K562 (cell line): ENCODE results near the gene CBLL1. TPM values are rescaled to one million over a fixed set of nuclear protein-coding genes. Genes with fewer than 3 reads are reported as not detected.

Source experiments
- ATAC-seq: fragments of 200-7000 bp; cut with Tn5 transposase; 3 replicates; pipeline ENCODE4 v1.9.1; 2020; ENCODE audit warnings: moderate library complexity
- BruUV-seq: library from RNA; stranded (reverse); fragments of 400-500 nt; replicated peaks from 2 replicates; lab custom pipeline; 2021; lab: Mats Ljungman, UMichigan
- CTCF ChIA-PET: fragments of 300-600 bp; formaldehyde crosslinking; extraction: SDS; loops from one replicate; lab custom pipeline; 2021; ENCODE audit warnings: low intra/inter-chr PET ratio; lab: Yijun Ruan, JAX
- POLR2A ChIA-PET: fragments of 300-600, 350-650 bp; sonication (Branson Sonifier 250); formaldehyde crosslinking; extraction: SDS; loops from one replicate; lab custom pipeline; 2021; ENCODE audit warnings: antibody characterized with exemption, inconsistent platforms; lab: Yijun Ruan, JAX
- DNase-seq, 4 experiments: peaks; one replicate each; pipeline versions ENCODE4 v3.0.0 to v3.0.0-alpha.2; 2011 to 2018; ENCODE audit warnings: low spot score in 3 of 4, mixed read lengths in 3 of 4; ENCODE audit errors: extremely low read depth in 1 of 4
- FAIRE-seq: peaks from 2 replicates; lab custom pipeline; 2011; peaks lifted over from hg19 to GRCh38; lab: Jason Lieb, UNC
- H2AFZ ChIP-seq: 2 replicates; pipeline ENCODE4 v1.6.0; 2011; ENCODE audit warnings: low read depth, low read length, control low read depth, inconsistent platforms
- H3K27ac ChIP-seq: fragments of 200-600 bp; 3 replicates; pipeline ENCODE4 v1.8.0; 2011; ENCODE audit warnings: low read depth, mild to moderate bottlenecking, control low read depth, inconsistent platforms, low read length, moderate library complexity, mixed read lengths; ENCODE audit errors: extremely low read depth
- H3K27me3 ChIP-seq, 2 experiments: fragments of 300-600 bp in 1 of 2; 2 replicates in 1 of 2; 3 replicates in 1 of 2; pipeline versions ENCODE4 v1.6.0 to v1.8.0; 2011; ENCODE audit warnings: inconsistent platforms in 2 of 2, low read length in 2 of 2, mild to moderate bottlenecking in 1 of 2, mixed read lengths in 1 of 2, moderate library complexity in 1 of 2; ENCODE audit not compliant: control insufficient read depth in 2 of 2, insufficient read depth in 2 of 2
- H3K36me3 ChIP-seq: fragments of 300-600 bp; 3 replicates; pipeline ENCODE4 v1.8.0; 2011; ENCODE audit warnings: mild to moderate bottlenecking, low read length, inconsistent platforms; ENCODE audit not compliant: control insufficient read depth, insufficient read depth
- H3K4me1 ChIP-seq, 2 experiments: fragments of 200-600 bp in 1 of 2; replicated peaks in 1 of 2; 2 replicates in 1 of 2; 3 replicates in 1 of 2; pipeline versions ENCODE4 v1.5.1 to v1.8.0; 2011; ENCODE audit warnings: inconsistent platforms in 2 of 2, low read length in 2 of 2, mild to moderate bottlenecking in 1 of 2, mixed read lengths in 1 of 2, moderate library complexity in 1 of 2; ENCODE audit not compliant: control insufficient read depth in 2 of 2, insufficient read depth in 2 of 2
- H3K4me2 ChIP-seq: 2 replicates; pipeline ENCODE4 v1.6.1; 2011; ENCODE audit warnings: low read length, control low read depth, inconsistent platforms, mixed read lengths; ENCODE audit not compliant: insufficient read depth
- H3K4me3 ChIP-seq: fragments of 200-600 bp; sonication (generic), shearing (Covaris generic); 2 replicates; pipeline ENCODE4 v1.5.1; 2016; ENCODE audit warnings: control low read depth, inconsistent platforms
- H3K79me2 ChIP-seq: fragments of 200-600 bp; 3 replicates; pipeline ENCODE4 v1.8.0; 2011; ENCODE audit warnings: low read length, inconsistent platforms; ENCODE audit not compliant: control insufficient read depth, insufficient read depth
- H3K9ac ChIP-seq, 2 experiments: 2 replicates each; pipeline versions ENCODE4 v1.6.0 to v1.6.1; 2011; ENCODE audit warnings: low read depth in 2 of 2, low read length in 2 of 2, control low read depth in 1 of 2, inconsistent platforms in 1 of 2, mild to moderate bottlenecking in 1 of 2, mixed read lengths in 1 of 2; ENCODE audit not compliant: insufficient read depth in 1 of 2
- H3K9me1 ChIP-seq: one replicate; pipeline ENCODE4 v1.6.0; 2011; ENCODE audit warnings: inconsistent platforms, mild to moderate bottlenecking, low read length, moderate library complexity; ENCODE audit not compliant: control insufficient read depth, insufficient read depth
- H3K9me3 ChIP-seq: replicated peaks from 2 replicates; pipeline ENCODE4 v1.5.1; 2011; ENCODE audit warnings: low read depth, low read length, inconsistent platforms; ENCODE audit not compliant: control insufficient read depth, insufficient read depth
- H4K20me1 ChIP-seq: replicated peaks from 2 replicates; pipeline ENCODE4 v1.6.1; 2011; ENCODE audit warnings: low read length, inconsistent platforms, mixed read lengths; ENCODE audit not compliant: control insufficient read depth, insufficient read depth
- CC2D1A ChIP-seq: fragments of 450-650 bp; IDR thresholded peaks from 2 replicates; pipeline ENCODE4 v1.6.1; 2017; ENCODE audit warnings: mild to moderate bottlenecking
- DDX20 ChIP-seq: fragments of 450-650 bp; IDR thresholded peaks from 2 replicates; pipeline ENCODE4 v1.6.1; 2016; ENCODE audit warnings: missing genetic modification characterization, low read depth, mild to moderate bottlenecking, missing compliant biosample characterization, moderate library complexity
- DPF2 ChIP-seq: fragments of 450-650 bp; IDR thresholded peaks from 2 replicates; pipeline ENCODE4 v1.6.1; 2016
- EGR1 ChIP-seq: fragments of 450-650 bp; conservative IDR thresholded peaks from 2 replicates; pipeline ENCODE4 v1.6.1; 2017; ENCODE audit warnings: mild to moderate bottlenecking
- ELF4 ChIP-seq: fragments of 450-650 bp; formaldehyde crosslinking; IDR thresholded peaks from 2 replicates; pipeline ENCODE4 v1.4.0; 2022; ENCODE audit warnings: missing genetic modification characterization
- IFI16 ChIP-seq: fragments of 250-450 bp; sonication (Bioruptor Pico); IDR thresholded peaks from 2 replicates; pipeline ENCODE4 v2.1.2; 2022; ENCODE audit warnings: mild to moderate bottlenecking, inconsistent platforms
- LEF1 ChIP-seq: fragments of 450-650 bp; IDR thresholded peaks from 2 replicates; pipeline ENCODE4 v1.6.1; 2016; ENCODE audit warnings: mild to moderate bottlenecking
- PHTF2 ChIP-seq: fragments of 250-450 bp; sonication (Bioruptor Pico); IDR thresholded peaks from 2 replicates; pipeline ENCODE4 v1.5.0; 2021; ENCODE audit warnings: mild to moderate bottlenecking
- RNF2 ChIP-seq: sonication (generic); IDR thresholded peaks from 2 replicates; pipeline ENCODE4 v1.6.1; 2016
- SLC30A9 ChIP-seq: fragments of 250-450 bp; sonication (Bioruptor Pico); IDR thresholded peaks from 2 replicates; pipeline ENCODE4 v1.8.0; 2022; ENCODE audit warnings: mild to moderate bottlenecking, moderate library complexity
- SRSF9 ChIP-seq: fragments of 200-400 bp; formaldehyde crosslinking; IDR thresholded peaks from 2 replicates; pipeline ENCODE4 v1.6.1; 2017; ENCODE audit warnings: low read depth, low read length, borderline replicate concordance
- TSC22D4 ChIP-seq: fragments of 450-650 bp; IDR thresholded peaks from 2 replicates; pipeline ENCODE4 v1.6.1; 2016; ENCODE audit warnings: missing genetic modification characterization, missing biosample characterization, control low read depth
- ZKSCAN1 ChIP-seq: fragments of 150-350 bp; IDR thresholded peaks from 2 replicates; pipeline ENCODE4 v1.6.1; 2016; ENCODE audit warnings: low read depth, low read length
- ZNF165 ChIP-seq: fragments of 250-450 bp; sonication (Bioruptor Pico); IDR thresholded peaks from 2 replicates; pipeline ENCODE4 v1.4.0; 2020; ENCODE audit warnings: borderline replicate concordance
- in situ Hi-C: fragments of 300-500 bp; cut with MboI; formaldehyde crosslinking; loops from 4 replicates; pipeline ENCODE4 v1.15.0; 2018; ENCODE audit warnings: inconsistent platforms, mixed read lengths
- intact Hi-C: fragments of 100-400 bp; cut with micrococcal nuclease; formaldehyde crosslinking; loops from 2 replicates; pipeline ENCODE4 v1.14.2; 2022
- polyA plus RNA-seq, 8 experiments: library from polyadenylated mRNA; depleted of rRNA in 4 of 8; stranded (reverse) in 5 of 8; unstranded in 3 of 8; fragments of >200 nt; fragmentation: Nextera tagmentation in 2 of 8; fragmentation: Illumina TruSeq in 1 of 8; extraction: Ambion mirVana in 2 of 8; extraction: Trizol in 1 of 8; gene quantifications; 2 replicates each; pipeline versions ENCODE4 v1.2.1 to v1.2.3, GENCODE V29; 2011 to 2014; ENCODE audit warnings: inconsistent platforms in 1 of 8, missing spikeins in 1 of 8
- total RNA-seq, 7 experiments: library from RNA; depleted of rRNA in 6 of 7; stranded (reverse); fragments of >200 nt in 6 of 7; fragmentation: Illumina TruSeq in 2 of 7; extraction: Trizol in 2 of 7; gene quantifications; 2 replicates each; pipeline versions ENCODE4 v1.2.1 to v1.2.3, GENCODE V29; 2011 to 2021; ENCODE audit warnings: low replicate concordance in 1 of 7
- TF ChIP-seq, protein P1 (sequence below): sonication (generic); IDR thresholded peaks from 2 replicates; pipeline ENCODE4 v1.6.1; 2016

Gene CBLL1
- total and polyA plus RNA-seq, 9 of the 15 experiments (the other 6 are each of a cell fraction or from before 2014, with no cell fraction given) = 14.7 to 67.9 (median 35.4) TPM

DNA sequence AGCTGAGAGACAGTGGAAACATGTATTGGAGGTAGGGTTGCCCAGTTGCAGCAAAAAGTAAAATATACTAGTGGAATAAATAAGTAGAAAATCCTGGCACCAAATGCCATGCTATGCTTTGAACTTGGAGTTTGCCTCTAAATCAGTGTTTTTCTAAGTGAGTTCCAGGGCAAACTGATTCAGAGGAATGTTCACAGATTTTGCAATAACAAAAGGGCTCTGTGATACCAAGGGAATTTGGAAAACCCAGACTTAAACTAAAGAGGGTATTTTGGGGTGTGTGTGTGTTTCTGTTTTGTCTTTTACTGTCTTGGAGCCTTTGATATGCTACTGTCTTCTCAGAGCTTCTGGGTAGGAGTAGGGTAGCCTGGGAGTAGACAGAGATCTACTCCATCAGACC lies 43.4 kb upstream of the CBLL1 start:
- ChIA-PET POLR2A (interaction anchor here (1.3 kb wide), 1 partner anchor 26 kb away, joined by 3 read pairs; no protein-coding TSS in a partner anchor), CTCF (interaction anchor here (0.6 kb wide), 1 partner anchor 1781 kb away, joined by 5 read pairs; no protein-coding TSS in a partner anchor)
- Histone ChIP-seq H3K4me1 (no peaks in the 10 kb centered on the region), H3K4me3 (no peak overlapping the region), H3K4me2 (no peak overlapping the region), H3K36me3 (no peaks in the 10 kb centered on the region), H2AFZ (no peak overlapping the region), H3K27ac (no peak overlapping the region), H3K27me3 (peaks cover 9 to 12% of the 10 kb centered on the region in 2 experiments; a peak in 4 of 5 replicates), H3K9ac (no peak overlapping the region), H3K79me2 (no peaks in the 10 kb centered on the region), H3K9me3 (no peaks in the 10 kb centered on the region), H3K9me1 (no peaks in the 10 kb centered on the region)
- no peak for DNase-seq
- ATAC-seq = no peak
- FAIRE-seq = no peak
- in situ Hi-C loops = no loop called here
- intact Hi-C loops = no loop called here
- BruUV-seq = no TSS peak
- TF ChIP-seq TSC22D4 (tag) (no peak), SLC30A9 (CRISPR knock-in tag) (no peak), IFI16 (CRISPR knock-in tag) (no peak), RNF2 (no peak), CC2D1A (no peak), PHTF2 (CRISPR knock-in tag) (no peak), LEF1 (no peak), DDX20 (no peak), ELF4 (CRISPR knock-in tag) (no peak), SRSF9 (no peak), ZKSCAN1 (no peak), DPF2 (no peak), ZNF165 (CRISPR knock-in tag) (no peak), EGR1 (no peak)
- TF ChIP-seq, protein P1, sequence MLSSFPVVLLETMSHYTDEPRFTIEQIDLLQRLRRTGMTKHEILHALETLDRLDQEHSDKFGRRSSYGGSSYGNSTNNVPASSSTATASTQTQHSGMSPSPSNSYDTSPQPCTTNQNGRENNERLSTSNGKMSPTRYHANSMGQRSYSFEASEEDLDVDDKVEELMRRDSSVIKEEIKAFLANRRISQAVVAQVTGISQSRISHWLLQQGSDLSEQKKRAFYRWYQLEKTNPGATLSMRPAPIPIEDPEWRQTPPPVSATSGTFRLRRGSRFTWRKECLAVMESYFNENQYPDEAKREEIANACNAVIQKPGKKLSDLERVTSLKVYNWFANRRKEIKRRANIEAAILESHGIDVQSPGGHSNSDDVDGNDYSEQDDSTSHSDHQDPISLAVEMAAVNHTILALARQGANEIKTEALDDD = no peak
- TF ChIP-seq, all 486 proteins: peak for 0
- H4K20me1 ChIP-seq = no peaks in the 10 kb centered on the region
